Adipose tissue (tissue), 3 donors: ENCODE data around the gene SMTNL2. TPM values are rescaled to one million over a fixed set of nuclear protein-coding genes. Genes with fewer than 3 reads are reported as not detected.
A peak's percentile ranks its signal among the peaks of the same experiment; 100 is the strongest.

Source experiments
- H3K27ac ChIP-seq: one replicate; pipeline ENCODE4 v1.5.1; 2013; ENCODE audit warnings: low read depth, low read length
- WGBS, 3 donors: extraction: QIAGEN DNeasy Blood & Tissue Kit; methylation state at CpG; one replicate each; pipeline ENCODE4 v1.1.7; 2013; 5-methylcytosine and 5-hydroxymethylcytosine counted together
- polyA plus RNA-seq, 3 donors: library from polyadenylated mRNA; stranded (reverse); fragments of 200-250 nt; gene quantifications; one replicate each; pipeline ENCODE4 v1.2.3, GENCODE V29; 2013
- donor health status: healthy with polysubstance abuse.
- donor health status: Bipolar disorder and iron deficiency.
- donor health status: healthy.

Gene SMTNL2
- 1 to 10 TPM in 1 of 3 donors, under 1 TPM in 2; 0.35 to 1.3 (median 0.77) TPM for polyA plus RNA-seq

DNA sequence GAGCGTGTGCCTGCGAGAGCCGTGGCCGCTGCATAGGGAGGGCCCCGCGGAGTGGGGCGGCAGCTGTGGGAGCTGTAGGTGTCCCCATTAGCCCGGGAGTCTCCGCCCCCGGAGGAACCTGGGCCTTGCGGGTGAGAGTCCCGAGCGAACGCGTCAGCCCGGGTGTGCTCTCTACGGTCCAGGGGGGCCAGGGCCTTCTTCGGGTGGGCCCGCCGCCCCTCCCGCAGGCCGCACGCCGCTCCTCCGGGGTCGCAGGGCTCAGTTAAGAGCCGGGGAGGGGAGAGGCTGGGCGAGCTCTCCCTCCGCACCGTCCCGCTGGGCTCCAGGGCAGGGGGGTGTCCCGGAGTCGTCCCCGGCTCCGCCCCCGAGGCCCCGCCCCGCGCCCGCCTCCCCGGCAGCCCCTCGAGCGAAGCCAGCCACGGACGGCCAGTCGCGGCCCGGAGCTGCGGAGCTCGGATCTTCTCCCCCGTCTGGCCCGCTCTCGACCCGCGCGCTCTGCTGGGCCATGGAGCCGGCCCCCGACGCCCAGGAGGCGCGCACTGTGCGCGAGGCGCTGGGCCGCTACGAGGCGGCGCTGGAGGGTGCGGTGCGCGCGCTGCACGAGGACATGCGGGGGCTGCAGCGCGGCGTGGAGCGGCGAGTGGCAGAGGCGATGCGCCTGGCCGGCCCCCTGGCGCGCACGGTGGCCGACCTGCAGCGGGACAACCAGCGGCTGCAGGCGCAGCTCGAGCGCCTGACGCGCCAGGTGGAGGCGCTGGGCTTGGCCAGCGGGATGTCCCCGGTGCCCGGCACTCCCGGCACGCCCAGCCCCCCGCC, at the start of gene SMTNL2:
TSS of gene SMTNL2 (plus strand) at position 429 of the 816 bp plus-strand sequence. CDS start at position 506, 77 bp downstream.
- no peak within 1 kb of the TSS for H3K27ac ChIP-seq
- 1% methylated on average over 64 to 100 of the region's 100 CpGs for WGBS, 3 donors

DNA sequence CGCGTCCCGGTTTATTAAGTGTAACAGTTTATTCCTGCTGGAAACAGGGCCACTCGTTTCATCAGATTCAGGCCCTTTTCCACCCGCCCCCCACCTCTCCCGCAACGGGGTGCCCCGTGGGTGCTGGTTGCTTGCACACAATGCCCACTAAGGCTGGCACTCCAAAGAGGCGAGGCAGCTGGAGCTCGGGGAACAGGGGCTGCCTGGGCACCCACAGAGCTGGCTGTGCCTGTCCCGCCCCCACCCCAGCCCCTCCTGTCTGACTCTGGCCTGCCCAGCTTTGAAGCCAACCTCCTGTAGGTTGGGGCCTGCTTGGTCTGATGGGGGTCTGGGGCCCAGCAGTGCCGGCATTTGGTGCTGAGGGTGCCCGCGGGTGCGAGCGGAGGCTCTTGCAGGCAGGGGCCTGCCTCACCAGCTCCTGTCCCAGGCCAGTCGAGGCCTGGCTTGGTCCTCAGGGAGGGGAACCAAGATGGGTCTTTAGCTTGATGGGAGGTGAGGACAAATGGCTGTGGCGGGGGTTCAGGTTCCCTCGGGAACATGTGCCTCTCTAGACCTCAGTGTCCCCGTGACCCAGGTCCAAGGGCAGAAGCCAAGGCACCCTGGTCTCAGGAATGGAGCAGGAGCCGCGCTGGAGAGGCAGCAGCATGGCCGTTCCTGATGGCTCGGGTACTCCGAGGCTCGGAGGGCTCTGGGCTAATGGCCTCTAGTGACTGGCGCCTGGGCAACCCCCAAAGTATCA, 49.2 kb upstream of the SMTNL2 start:
- 76 to 86% (median 84%) methylated on average over 27 of the region's 27 CpGs for WGBS, 3 donors
- no peak overlapping the region for H3K27ac ChIP-seq

DNA sequence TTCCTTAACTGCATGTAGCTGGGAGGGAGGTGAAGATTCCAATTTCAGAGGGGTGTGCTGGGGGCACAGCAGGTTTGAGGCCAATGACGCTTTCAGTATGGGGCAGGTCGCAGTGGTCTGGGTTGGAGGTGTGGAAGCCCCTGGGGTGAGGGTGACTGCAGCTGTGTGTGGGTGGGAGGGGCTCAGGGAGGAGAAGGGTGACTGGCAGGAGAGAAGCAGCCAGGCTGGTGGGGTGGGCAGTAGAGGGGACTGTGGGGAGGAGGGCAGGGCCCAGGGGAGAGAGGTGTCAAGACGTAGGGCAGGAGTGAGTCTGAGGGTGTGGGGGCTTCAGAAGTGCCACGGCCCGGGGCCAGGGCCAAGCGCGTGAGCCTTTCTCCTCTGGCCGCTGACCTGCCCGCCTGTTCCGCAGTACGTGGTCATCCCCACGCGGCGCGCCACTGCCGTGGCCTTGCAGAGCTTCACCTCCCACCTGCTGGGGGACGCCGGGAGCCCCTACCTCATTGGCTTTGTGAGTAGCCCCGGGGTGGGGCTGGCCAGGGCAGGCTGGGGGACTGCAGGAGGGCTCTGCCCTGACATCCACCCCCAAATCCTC, 48.6 kb upstream of the SMTNL2 start:
- no peak overlapping the region for H3K27ac ChIP-seq
- WGBS, 3 donors: 67 to 85% (median 76%) methylated on average over 18 to 19 of the region's 19 CpGs

DNA sequence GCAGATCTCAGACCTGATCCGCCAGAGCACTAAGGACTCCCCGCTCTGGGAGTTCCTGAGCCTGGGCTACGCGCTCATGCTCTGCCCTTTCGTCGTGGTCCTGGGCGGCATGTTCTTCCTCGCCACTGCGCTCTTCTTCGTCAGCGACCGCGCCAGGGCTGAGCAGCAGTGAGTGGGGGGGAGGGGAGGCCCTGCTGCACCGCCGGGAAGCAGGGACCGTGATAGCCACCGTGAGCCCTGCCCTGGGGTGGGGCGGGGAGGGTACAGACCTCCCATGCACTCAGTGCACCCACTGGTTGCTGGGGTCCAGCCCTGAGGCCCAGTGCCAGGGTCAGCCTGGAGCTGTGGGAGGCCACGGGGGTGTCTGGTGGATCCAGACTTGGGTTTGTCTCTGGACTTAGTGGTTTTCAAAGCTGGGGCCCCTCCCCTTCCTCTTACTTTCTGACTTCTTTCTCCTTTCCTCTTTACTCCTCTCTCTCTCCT, 48.0 kb upstream of the SMTNL2 start:
- 36 to 81% (median 39%) methylated on average over 15 to 19 of the region's 19 CpGs for WGBS, 3 donors
- H3K27ac ChIP-seq: no peak overlapping the region

DNA sequence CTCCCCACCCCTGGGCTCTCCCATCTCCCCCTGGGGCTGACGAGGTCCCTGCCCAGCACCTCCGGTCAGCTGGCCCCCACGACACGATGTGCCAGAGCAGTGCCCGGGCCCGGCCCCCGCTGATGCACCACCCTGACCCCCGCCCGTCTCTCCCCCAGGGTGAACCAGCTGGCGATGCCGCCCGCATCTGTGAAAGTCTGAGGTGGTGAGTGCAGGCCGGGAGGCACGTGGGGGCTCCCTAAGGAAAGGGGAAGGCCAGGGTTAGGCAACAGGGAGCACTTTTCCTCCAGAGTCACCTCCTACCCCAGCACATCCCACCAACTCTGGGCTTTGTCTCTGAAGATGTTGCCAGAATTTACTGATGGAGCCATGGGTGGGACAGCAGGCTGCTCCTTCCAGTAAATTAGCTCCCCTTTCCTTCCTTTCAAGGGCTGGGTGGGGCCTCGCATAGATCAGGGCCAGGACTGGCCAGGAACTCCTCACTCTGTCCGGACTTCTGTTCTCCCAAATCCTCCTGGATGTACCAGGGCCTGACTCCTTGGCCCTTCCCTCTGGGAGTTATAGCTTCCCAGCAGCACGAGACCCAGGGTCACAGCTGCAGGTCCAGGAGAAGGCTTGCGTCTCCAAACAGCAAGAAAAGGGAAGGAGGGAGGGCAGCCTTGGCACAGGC, 47.5 kb upstream of the SMTNL2 start:
- WGBS, 3 donors: 17 to 65% (median 27%) methylated on average over 18 of the region's 18 CpGs
- H3K27ac ChIP-seq: no peak overlapping the region

DNA sequence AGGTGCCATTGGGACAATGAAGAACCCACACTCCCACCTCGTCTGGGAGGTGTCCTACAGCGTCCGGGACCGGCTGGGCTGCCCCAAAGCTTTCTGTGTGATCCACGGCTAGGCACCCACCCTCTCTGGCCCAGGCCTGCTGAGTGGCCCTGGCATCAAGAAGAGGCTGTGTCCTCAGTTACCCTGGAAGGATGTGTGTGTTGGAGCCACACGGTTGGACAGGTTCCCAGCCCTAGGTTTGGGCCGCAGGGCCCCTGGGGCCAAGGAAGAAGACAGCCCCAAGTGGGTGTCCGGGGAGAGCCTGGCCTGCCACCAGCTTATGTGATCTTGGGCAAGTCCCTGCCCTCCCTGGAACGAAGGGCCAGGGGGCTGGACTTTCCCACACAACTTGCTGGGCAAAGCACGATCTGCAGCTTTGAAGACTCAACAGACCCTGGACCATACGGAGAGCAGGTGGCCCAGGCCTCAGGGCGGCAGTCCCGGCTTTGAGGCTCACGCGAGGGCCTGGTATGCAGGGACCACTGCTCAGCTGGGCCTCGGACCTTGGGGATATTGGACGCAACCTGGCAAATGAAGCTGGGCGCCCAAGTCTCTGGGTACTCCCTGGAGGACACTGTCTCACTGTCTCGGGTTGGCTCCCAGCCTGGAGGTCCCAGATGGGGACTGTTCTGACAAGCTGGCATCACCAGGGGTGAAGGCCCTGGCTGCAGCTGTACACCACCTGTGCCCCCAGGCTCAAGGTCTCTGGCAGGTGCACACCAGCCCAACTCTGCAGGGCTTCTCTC, 46.7 kb upstream of the SMTNL2 start:
- WGBS, 3 donors: 53 to 75% (median 63%) methylated on average over 19 of the region's 19 CpGs
- no peak overlapping the region for H3K27ac ChIP-seq

DNA sequence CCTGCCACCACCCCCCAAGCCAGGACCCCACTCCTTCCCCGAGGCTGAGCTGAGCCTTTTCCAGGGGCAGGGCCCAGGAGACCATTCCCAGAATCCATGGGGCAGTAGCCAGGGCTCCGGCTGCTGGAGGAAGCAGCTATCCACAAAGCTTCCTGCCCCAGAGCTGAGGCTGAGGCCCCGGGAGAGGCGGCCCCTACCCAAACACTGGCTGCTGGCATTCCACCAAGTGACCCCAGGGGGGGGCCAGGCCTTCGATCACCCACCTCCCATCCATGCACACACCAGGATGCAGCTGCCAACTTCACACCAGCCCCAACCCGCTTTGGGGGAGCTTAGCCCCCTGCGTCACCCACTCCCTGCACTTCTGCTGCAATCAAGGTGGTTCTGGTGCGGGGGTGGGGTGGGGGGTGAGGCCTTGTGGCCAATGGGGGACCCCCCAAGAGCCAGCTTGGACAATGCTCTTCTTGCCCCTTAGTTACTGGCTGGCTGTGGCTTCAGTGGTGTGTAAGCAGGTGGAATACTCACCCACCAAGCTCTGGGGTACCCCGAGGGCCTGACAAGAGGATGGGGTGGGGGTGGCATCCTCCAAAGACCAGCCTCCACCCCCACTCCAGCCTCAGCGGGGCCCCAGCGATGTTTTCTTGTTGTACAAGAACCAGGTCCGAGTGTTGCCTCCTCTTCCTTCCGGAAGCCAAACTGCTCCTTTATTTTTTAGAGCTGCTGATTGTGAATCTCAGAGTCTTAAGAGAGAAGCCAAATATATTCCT, 45.9 kb upstream of the SMTNL2 start:
- 50 to 75% (median 57%) methylated on average over 13 of the region's 13 CpGs for WGBS, 3 donors

DNA sequence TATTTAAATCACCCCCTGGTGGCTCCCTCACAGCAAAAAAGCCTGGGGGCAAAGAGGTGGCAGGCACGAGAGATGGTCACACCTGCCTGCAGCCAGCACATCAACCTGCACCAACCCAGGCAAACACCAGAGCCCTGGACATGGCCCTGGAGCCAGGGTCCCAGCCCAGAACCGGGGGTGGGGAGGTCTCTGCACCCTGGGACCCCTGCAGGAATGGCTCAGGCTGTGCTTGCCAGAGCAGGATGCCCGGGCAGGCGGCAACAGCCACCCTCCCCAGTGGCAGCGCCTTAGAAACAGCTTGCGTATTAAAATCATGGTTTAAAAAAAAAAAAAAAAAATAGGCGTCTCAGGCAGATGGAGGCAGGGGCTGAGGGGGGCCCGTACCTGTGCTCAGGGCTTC, 45.3 kb upstream of the SMTNL2 start:
- H3K27ac ChIP-seq: no peak overlapping the region
- WGBS, 3 donors: 79 to 88% (median 81%) methylated on average over 8 of the region's 8 CpGs

More for the DNA sequence above, 45.9 kb upstream of the SMTNL2 start:
- H3K27ac ChIP-seq: no peak overlapping the region

DNA sequence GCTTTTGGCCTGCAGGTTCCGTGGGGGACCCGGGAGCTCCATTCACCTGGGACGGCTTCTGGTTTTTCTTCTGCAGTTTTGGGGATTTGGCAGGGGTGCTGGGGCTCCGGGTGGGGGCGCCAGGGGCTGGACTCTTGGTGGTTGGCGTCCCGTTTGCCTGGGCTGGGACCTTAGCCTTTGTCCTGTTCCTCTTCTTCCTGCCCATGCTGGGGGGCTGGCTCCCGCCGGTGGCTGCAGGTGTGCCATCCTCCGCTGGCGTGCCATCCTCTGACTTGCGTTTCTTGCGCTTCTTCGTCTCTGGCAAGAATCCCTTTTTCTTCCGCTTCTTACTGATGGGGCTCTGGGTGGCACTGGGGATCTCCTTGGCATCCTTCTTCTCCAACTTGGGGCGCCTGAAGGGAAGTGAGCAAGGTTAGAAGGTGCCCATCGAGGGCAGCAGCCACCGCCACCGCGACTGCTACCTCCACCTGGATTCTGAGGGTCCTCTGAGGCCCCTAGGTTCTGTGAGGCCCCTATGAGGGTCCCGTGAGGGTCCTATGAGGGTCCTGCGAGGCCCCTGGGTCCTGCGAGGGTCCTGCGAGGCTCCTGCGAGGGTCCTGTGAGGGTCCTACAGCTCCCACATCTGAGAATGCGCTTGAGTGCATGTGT, 44.6 kb upstream of the SMTNL2 start:
- 86 to 93% (median 87%) methylated on average over 26 of the region's 26 CpGs for WGBS, 3 donors
- no peak overlapping the region for H3K27ac ChIP-seq

DNA sequence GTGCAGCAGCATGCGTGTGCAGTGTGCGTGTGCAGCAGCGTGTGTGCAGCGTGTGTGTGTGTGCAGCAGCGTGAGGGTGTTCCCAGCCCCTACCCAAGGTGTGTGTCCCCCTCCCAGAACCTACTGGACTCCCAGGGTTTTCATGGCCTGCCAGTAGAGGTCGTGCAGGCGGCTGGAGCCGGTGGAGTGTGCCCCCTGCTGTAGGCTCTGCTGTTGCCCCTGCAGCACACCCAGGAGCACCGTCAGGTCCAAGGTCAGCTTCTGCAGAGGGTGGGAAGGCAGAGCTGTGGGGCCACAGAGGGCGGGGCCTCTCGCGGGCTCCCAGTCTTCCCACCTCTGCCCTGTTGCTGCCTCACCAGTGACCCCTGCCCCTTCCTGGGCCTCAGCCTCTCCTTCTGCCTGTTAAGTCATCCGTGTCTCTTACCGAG, 44.1 kb upstream of the SMTNL2 start:
- WGBS, 3 donors: 59 to 68% (median 65%) methylated on average over 14 of the region's 14 CpGs
- peak overlapping the region; percentile 21 for H3K27ac ChIP-seq

DNA sequence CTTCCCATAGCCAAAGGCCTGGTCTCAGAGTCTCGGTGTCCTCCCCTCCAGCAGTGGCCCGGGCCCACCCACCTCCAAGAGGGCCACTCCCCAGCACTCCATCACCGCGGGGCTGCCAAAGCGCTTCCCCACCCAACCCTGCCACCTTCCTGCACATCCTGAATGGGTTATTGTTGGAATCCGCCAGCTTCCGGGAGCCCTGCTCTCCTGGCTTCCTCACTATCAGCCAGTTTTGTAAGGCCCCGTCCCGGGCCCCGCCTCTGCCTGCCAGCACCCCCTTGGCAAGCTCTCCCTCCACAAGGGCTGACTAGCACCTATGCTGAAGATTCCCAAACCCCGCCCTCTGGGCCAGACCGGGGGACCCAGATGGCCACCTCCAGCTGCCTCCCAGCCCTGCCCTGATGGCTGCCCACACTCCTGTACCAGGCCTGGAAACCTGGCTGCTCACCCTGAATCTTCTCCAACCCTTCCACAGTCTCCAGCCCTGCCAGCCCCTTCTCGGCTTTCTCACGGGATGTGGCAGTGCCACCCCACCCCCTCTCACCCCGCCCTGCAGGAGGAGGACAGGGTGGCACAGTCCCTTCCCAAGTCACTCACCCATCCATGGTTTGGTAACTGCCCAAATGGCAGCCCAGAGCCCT, 43.5 kb upstream of the SMTNL2 start:
- H3K27ac ChIP-seq: peak overlapping the region; percentile 21
- WGBS, 3 donors: 59 to 70% (median 61%) methylated on average over 15 of the region's 15 CpGs

DNA sequence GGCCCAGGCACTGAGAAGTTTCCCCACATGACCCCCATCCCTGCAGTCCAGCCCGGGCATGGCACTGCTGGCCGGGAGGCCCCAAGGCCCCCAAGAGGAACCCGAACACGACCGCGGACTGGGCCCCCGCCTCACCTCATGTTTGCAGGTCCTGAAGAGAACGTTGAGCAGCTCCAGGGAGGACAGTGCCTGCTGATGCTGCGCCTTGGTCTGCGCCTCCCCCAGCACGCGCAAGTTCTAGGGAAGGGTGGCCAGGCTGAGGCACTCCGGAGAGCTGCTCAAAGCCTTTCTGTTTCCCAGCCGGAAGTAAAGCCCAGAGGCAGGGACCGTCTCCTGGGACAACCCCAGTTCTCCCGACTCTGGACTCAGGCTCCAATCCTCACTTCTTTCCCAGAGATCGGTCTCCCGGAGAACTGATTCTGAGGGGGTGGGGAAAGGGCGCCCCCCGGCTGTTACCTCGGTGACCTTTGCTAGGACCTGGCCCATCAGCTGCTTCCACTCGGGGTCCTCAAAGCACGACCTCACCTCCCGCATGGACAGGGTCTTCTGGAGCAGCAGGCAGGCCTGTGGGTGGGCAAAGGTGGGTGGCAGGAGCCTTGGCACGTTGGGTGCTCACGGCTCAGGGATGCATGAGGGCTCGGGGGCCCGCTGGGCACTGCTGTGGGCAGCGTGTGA, 42.9 kb upstream of the SMTNL2 start:
- WGBS, 3 donors: 64 to 78% (median 67%) methylated on average over 29 of the region's 29 CpGs
- H3K27ac ChIP-seq: no peak overlapping the region

DNA sequence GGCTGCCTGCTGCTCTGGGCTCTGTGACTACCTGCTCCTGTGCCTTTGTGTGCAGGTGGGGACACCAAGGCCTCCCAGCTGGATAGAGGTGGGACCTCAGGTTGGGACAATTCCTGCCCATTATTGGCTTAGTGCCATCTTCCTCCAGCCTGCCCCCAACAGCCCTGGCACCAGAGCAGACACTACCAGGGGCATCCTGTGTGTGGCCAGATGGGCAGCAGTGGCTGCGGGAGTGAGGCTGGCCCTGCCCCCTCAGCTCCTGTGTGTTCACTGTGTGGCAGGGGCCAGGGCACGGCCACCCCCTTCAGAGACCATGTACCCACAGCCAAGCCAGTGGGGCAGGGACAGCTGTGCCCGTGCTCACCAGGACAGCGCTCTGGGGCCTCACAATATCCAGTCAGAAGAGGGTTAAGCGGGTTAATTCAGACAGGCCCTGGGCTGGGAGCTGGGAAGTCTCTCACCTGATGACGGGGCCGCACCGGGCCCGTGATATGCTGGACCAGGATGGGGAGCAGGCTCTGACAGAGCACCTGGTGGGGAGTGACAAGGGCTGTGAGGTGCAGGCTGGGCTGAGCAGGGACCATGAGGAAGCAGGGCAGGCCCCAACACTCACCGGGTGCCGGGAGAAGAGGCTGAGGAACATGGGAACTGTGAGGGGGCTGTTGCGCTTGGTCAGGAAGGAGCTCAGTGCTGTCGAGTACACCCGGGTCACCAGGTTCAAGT, 42.2 kb upstream of the SMTNL2 start:
- no peak overlapping the region for H3K27ac ChIP-seq
- 90 to 95% (median 92%) methylated on average over 14 of the region's 14 CpGs for WGBS, 3 donors

DNA sequence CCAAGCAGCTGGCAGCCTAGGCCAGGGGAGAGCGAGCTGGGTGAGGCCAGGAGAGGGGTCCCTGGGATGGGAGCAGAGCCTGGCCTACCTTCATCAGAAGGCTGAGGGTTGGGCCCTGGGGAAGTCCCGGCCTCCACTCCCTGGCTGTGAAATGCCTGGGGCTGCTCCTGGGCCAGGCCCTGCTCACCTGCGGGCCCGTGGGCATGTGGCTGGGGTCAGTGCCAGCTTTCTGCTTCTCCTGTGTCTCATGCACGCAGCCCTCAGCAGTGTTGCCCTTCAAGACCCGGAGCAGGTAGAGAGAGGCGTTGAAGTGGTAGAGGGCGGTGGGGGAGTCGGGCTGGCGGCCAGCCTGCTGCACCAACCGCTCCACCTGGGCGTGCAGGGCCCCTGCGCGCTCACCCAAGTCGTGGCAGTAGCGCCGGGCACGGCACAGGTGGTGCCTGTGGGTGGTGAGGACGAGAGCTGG, 41.6 kb upstream of the SMTNL2 start:
- WGBS, 3 donors: 91 to 95% (median 94%) methylated on average over 19 of the region's 19 CpGs
- H3K27ac ChIP-seq: no peak overlapping the region

DNA sequence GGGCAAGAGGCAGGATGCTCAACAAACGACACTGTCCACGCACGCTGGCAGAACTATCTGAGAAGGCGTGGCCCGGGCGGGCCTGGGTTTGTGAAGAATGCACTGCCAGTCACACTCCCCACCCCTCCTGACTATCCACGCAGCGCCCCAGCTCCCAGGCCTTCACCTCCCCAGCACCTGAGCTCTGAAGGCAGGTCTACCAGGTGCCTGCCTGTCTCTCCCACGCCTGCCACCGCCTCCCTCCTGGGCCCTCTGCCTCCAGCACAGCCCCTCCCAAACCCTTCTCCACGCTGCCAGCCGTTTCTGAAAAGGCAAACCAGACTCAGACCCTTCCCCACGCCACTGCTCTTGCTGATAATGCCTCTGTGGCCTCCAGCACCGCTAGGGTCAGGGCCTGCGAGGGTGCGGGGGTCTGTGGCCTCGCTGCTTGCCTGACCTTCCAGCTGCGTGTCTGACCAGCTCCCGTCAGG, 40.7 kb upstream of the SMTNL2 start:
- H3K27ac ChIP-seq: no peak overlapping the region
- 81 to 89% (median 82%) methylated on average over 18 to 19 of the region's 19 CpGs for WGBS, 3 donors
